Limb (tissue), 2 donors: ENCODE results near the gene SH3GLB2.
"Not testable (repeated sequence)": the region's sequence is repeated elsewhere in the genome, so short reads cannot be mapped to it uniquely, and the experiment has no call there.

Source experiments
- DNase-seq, 2 donors: peaks; one replicate each; pipeline ENCODE4 v3.0.0-alpha.2; 2016; ENCODE audit errors: extremely low spot score in 2 of 2

The SH3GLB2 gene

GRCh38 chr9:129022037-129022436 is 6.1 kb downstream of the SH3GLB2 start:
- DNase-seq: no peak

DNA sequence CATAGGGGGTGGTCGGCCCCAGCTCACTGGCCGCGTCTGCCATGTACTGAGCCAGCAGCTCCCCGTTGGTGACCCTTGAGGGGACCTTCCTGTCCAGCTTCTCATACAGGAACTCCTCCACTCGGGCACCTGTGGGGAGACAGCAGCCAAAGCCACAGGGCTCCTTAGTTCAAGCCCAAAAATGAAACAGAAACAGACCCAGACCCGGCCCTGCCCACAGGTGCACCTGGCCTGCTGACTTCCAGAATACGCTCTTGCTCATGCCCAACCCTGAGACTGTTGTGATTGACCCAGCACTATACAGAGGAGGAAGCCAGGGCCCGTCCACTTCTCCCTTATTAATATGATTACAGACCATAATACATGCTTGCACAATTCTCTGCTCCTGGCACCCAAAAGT is 7.0 kb downstream of the SH3GLB2 start:
- no peak for DNase-seq

DNA sequence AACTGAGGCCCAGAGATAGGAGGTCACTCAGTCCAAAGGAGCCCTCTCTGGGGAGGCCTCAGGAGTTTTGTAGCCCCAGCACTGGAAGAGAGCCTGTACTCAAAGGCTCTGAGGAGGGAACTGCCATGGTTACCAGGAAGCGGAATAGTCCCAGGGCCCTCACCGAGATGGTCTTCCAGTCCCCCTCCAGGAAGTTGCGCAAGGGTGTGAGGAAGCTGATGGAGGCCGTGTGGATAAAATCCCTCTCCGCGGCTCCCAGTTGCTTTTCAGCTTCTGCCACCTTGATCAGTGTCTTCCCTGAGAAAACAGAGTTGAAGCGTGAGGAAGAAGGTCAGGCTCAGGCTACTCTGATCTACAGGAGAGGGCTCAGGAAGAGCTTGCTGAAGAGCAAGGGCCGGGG is 13.5 kb downstream of the SH3GLB2 start:
- no peak for DNase-seq

- no peak for DNase-seq
Observed at GRCh38 chr9:129014124-129014523, 14.0 kb downstream of the SH3GLB2 start.

DNA sequence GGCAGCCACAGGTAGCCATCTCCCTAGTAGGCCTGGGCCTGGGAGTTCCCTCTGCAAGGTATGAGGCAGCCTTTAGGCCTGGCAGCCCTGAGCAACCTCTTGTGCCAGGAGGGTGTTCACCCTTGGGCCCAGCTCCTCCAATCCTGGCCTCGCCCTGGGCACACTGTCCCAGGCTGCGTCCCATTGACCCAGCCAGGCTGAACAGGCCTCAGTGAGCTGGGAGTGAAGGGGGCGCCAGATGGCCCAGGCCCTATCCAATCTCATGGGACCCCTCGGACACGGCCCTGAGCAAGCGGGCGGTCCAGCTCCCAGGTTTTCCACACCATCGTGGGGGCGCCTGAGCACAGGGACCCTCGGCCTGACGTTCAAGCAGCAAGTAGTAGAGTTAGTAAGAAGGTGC is 14.5 kb downstream of the SH3GLB2 start:
- DNase-seq: no peak

DNA sequence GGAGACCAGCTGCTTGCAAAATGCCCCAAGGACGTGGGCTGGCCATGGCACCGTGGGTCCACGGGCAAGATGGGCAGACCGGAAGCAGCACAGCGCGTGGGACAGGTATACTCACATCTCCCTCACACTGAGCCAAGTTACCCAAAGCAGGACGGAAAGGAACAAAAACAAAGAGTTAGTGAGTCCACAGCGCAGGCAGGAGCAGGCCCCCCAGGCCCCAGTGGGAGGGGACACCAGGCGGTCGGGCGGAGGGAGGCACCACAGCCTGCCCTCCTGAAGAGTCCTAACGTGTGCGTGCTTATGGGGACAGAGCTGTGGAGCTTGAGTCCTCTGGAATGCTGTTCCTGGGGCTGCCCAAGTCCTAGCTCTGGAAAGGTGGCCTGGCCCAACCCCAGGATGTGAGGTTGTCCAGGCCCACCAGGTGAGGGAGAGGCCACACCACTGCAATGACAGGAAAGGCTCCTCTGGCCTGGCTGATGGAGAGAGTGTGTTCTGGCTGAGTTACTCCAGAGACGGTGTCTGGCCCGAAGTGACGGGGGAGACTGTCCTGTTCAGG is 15.2 kb downstream of the SH3GLB2 start:
- DNase-seq: no peak

DNA sequence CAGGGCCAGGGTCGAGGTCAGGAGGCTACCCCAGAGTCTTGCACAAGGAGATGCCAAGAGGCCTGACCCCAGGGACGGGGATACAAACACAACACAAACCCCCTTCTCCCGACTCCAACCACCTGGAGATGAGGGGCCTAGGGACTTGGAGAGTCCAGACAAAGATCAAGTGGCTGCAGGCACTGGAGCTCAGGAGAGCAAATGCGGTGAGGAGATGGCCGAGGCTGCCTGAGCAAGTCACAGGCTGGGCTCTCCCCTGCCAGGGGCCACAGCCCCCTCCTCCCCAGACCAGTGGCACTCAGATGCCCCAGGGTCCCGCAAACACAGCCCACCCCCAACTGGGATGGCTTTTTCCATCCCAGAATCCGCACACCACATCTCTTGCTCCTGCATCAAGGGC is 15.8 kb downstream of the SH3GLB2 start:
- DNase-seq: no peak

GRCh38 chr9:129011761-129012181 is 16.4 kb downstream of the SH3GLB2 start:
- DNase-seq: no peak

DNA sequence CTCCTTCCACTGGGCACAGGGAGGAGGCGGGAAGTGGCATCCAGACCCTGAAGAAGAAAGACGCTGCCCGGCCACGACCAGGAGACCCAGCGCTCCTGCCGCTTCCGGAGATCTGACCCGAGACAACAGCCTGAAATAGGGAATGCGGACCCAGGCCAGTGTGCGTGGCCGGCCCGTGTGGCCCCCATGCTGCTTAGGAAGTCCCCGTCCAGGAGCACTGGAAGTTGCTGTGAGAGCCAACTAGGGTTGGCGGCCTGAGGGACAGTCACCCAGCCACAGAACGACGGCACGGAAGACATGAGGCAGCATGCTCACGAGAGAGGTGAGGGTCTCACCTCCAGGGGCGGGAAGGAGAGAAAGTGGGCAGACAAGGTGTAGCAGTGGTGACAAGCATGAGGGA is 17.0 kb downstream of the SH3GLB2 start:
- no peak for DNase-seq

GRCh38 chr9:129010267-129010975 is 17.7 kb downstream of the SH3GLB2 start:
- DNase-seq: no peak

GRCh38 chr9:129009584-129010141 is 18.5 kb downstream of the SH3GLB2 start:
- DNase-seq: no peak

- no peak for DNase-seq
Observed at GRCh38 chr9:129008986-129009583, 19.0 kb downstream of the SH3GLB2 start.

DNA sequence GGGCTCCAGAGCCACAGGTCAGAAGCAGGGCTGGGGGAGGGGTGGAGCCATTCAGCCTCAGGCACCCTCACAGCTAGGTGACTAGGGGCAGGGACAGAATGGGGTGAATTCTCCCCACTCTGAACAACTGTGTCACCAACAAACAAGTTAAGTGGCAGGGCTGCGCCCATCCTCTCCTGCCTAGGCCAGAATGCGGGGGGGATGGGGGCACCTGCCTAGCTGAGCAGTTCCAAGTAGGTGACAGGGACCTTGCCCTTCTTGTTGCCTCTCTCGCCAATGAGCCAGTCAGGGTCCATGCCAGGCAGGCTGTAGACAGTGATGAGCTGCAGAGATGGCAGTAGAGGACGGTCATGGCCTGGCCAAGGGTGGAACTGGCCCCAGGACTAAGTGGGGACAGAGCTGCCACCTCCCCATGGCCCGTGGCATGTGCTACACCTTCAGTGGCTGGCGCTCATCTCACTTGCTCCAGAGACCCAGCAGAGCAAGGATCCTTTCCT is 19.6 kb downstream of the SH3GLB2 start:
- no peak for DNase-seq

DNA sequence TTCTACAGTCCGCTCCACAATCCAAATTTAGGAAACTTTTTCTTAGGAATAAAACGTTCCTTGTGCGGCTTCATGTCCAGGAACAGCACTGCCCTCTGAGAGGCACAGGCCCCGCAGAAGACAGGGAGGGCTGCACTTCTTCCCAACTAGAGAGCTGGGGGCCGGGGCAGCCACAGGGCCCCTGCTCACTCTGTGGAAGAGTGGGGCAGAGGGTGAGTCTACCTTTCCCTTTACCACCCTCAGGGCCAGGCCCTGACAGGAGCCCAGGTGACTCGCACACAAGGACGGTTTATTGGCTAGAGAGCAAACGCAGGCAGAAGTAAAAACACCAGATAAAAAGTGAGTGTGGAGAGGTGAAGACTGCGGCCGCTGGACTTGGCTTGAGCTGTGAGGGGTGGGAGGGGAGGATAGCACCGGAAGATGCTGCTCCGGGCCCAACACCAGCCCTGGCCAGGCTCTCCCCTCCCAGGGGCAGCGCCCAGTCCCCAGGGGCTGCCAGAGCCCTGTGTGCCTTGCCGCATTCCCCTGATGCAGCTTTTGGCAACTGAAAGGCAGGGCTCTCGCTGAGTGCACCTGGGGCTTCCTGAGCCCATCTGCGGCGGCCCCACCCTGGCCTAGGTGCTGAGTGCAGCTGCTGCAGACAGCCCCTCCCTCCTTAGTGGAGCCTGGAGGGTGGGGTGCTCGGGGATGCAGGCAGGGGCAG is 20.2 kb downstream of the SH3GLB2 start:
- DNase-seq: no peak

DNA sequence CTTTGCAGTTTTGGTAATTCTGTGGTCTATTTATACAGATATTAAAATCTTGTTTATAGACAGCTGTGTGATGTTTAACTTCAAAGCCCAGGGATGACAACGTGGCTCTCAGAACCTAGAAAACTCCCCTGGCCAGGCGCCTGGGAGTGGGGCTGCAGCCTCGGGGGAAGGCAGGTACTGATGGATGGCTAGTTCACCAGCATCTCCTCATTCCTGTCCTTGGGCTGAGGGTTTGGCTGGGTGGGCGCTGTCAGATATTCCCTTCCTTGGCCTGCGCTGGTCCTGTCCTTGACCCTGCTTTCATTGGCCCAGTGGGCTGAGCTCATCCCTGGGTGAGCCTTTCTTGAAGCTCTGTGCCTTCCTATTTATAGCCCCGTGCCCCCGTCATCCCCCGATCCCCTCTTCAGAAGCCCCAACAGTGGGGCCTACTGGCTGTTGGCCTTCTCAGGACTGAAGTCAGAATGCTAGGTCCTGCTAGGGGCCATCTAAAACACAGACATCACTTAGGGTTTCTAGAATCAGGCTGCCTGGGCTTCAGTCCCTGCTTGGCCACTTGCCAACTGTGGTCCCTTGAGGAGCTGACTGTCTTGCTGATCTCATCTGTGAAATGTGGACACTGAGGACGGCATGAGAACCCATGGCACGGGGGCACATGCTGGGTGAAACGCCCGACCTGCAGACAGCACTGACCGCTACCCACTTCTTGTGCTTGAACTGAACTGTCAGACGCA is 20.9 kb downstream of the SH3GLB2 start:
- DNase-seq: no peak

GRCh38 chr9:129006328-129007034 is 21.6 kb downstream of the SH3GLB2 start:
- DNase-seq: peak in 1 of 2 donors; percentile 76

- no peak for DNase-seq
Observed at GRCh38 chr9:129005336-129005997, 22.7 kb downstream of the SH3GLB2 start.

DNA sequence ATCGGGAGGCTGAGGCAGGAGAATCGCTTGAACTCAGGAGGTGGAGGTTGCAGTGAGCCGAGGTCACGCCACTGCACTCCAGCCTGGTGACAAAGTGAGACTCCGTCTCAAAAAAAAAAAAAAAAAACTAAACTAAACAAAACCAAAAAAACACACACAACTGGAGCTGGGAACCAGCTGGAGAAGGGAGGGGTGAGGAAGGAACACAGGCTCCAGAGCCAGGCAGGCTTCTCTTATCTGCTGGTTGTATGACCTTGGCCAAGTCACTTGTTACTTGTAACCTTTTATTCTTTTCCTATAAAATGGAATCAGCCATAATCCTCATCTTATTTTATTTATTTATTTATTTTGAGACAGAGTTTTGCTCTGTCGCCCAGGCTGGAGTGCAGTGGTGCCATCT is 24.0 kb downstream of the SH3GLB2 start:
- not testable (repeated sequence) for DNase-seq

DNA sequence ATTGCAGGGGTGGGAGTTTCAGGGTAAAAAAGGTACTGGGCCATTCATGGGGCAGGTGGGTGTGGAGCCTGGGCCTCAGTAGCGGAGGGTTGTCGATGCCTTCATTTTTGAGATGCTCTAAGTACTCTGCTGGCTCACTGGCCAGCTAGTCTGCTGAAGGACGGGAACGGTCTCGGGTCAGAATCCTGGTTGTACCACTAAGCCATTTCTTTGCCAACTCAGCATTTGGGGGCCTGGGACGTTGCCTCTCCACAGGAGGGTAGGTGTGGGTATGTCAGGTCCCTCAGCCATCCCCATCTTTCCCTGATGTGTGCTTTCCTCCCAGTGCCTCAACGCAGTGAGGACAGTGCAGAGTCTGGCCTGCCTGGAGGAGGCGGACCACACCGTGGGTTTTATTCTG is 25.1 kb downstream of the SH3GLB2 start:
- no peak for DNase-seq
